22Rv1 (cell line): ENCODE data around the gene SH2B2.

Source experiments
- CTCF ChIP-seq: fragments of 450-650 bp; IDR thresholded peaks from 2 replicates; pipeline ENCODE4 v1.5.1; 2017; ENCODE audit warnings: mild to moderate bottlenecking
- ZFX ChIP-seq: fragments of 450-650 bp; IDR thresholded peaks from 2 replicates; pipeline ENCODE4 v1.6.1; 2017; ENCODE audit warnings: antibody characterized with exemption, borderline replicate concordance

GRCh38 chr7:102262546-102262945, 24.1 kb upstream of the SH2B2 start:
- TF ChIP-seq CTCF (no peak), ZFX (no peak)
